ENCODE results near the gene OPA1.
"Not testable (repeated sequence)": the region's sequence is repeated elsewhere in the genome, so short reads cannot be mapped to it uniquely, and the experiment has no call there.

OPA1 gene

GRCh38 chr3:193590088-193590856 lies 2.7 kb upstream of the OPA1 start:
- DNase-seq = peak; percentile 85

- peak; percentile 40 for DNase-seq
Measured at GRCh38 chr3:193593668-193594030, 641 bp downstream of the OPA1 start.

- DNase-seq = peak; percentile 40
Measured at GRCh38 chr3:193594946-193595689, 2.1 kb downstream of the OPA1 start.

GRCh38 chr3:193595939-193596487 lies 3.0 kb downstream of the OPA1 start:
- DNase-seq = no peak

- no peak for DNase-seq
Measured at GRCh38 chr3:193598202-193598601, 5.2 kb downstream of the OPA1 start.

- DNase-seq = no peak
Measured at GRCh38 chr3:193599393-193599792, 6.4 kb downstream of the OPA1 start.

GRCh38 chr3:193605876-193606275 lies 12.9 kb downstream of the OPA1 start:
- peak; percentile 71 for DNase-seq

GRCh38 chr3:193606892-193607291 lies 13.9 kb downstream of the OPA1 start:
- not testable (repeated sequence) for DNase-seq

- not testable (repeated sequence) for DNase-seq
Measured at GRCh38 chr3:193610516-193610915, 17.5 kb downstream of the OPA1 start.

- DNase-seq = no peak
Measured at GRCh38 chr3:193614430-193614829, 21.4 kb downstream of the OPA1 start.

- no peak for DNase-seq
Measured at GRCh38 chr3:193617628-193618027, 24.6 kb downstream of the OPA1 start.

GRCh38 chr3:193620057-193620456 lies 27.0 kb downstream of the OPA1 start:
- DNase-seq = no peak

- DNase-seq = peak; percentile 25
Measured at GRCh38 chr3:193620650-193621049, 27.6 kb downstream of the OPA1 start.

- DNase-seq = no peak
Measured at GRCh38 chr3:193621127-193621526, 28.1 kb downstream of the OPA1 start.

- no peak for DNase-seq
Measured at GRCh38 chr3:193630005-193630404, 37.0 kb downstream of the OPA1 start.

- no peak for DNase-seq
Measured at GRCh38 chr3:193637831-193638230, 44.8 kb downstream of the OPA1 start.

GRCh38 chr3:193638833-193639232 lies 45.8 kb downstream of the OPA1 start:
- no peak for DNase-seq

- no peak for DNase-seq
Measured at GRCh38 chr3:193640165-193640715, 47.2 kb downstream of the OPA1 start.

GRCh38 chr3:193640728-193641439 lies 47.9 kb downstream of the OPA1 start:
- no peak for DNase-seq

- DNase-seq = no peak
Measured at GRCh38 chr3:193641440-193641775, 48.4 kb downstream of the OPA1 start.

- DNase-seq = no peak
Measured at GRCh38 chr3:193645806-193646205, 52.8 kb downstream of the OPA1 start.

- DNase-seq = no peak
Measured at GRCh38 chr3:193648542-193649076, 55.6 kb downstream of the OPA1 start.

- no peak for DNase-seq
Measured at GRCh38 chr3:193650585-193650984, 57.6 kb downstream of the OPA1 start.
